Left ventricle myocardium inferior (tissue), 1 donor: ENCODE measurements around the gene HSD11B1L. TPM values are rescaled to one million over a fixed set of nuclear protein-coding genes. Genes with fewer than 3 reads are reported as not detected.

Experiments
- DNase-seq: peaks from one replicate; pipeline ENCODE4 v3.0.0-alpha.2; 2020
- H3K27ac ChIP-seq: fragments of 200-600 bp; replicated peaks from 2 replicates; pipeline ENCODE4 v1.8.0; 2021
- H3K27me3 ChIP-seq: fragments of 200-600 bp; 2 replicates; pipeline ENCODE4 v1.8.0; 2021; ENCODE audit warnings: low read depth
- H3K36me3 ChIP-seq: fragments of 200-600 bp; 2 replicates; pipeline ENCODE4 v1.8.0; 2021
- H3K4me1 ChIP-seq: fragments of 200-600 bp; 2 replicates; pipeline ENCODE4 v1.8.0; 2021
- H3K4me3 ChIP-seq: fragments of 200-600 bp; 2 replicates; pipeline ENCODE4 v1.8.0; 2021; ENCODE audit warnings: mild to moderate bottlenecking, moderate library complexity
- H3K9me3 ChIP-seq: fragments of 200-600 bp; replicated peaks from 2 replicates; pipeline ENCODE4 v1.8.0; 2021
- intact Hi-C: fragments of 100-400 bp; cut with micrococcal nuclease; formaldehyde crosslinking; loops from one replicate; pipeline ENCODE4 v1.11.0; 2022
- total RNA-seq: library from RNA; stranded (reverse); fragmentation: NEBNext Ultra II Directional; extraction: Animal tissue kit (Norgen Biotek cat#: 25700); gene quantifications from one replicate; pipeline ENCODE4 v1.2.1, GENCODE V29; 2021
- TF ChIP-seq, protein P1 (sequence below): fragments of 200-600 bp; IDR thresholded peaks from 2 replicates; pipeline ENCODE4 v1.8.0; 2021; ENCODE audit warnings: antibody characterized with exemption, mild to moderate bottlenecking, borderline replicate concordance
- donor health status: DM: no; HTN: yes; CAD: no; lungs with severe emphysema.

Gene HSD11B1L
- total RNA-seq, 1 donor from 2014 or later = 4.5 TPM

- H3K9me3 ChIP-seq = no peaks in the 10 kb centered on the region
- H3K36me3 ChIP-seq = peaks cover 27% of the 10 kb centered on the region
- intact Hi-C loops = no loop called here
- peaks cover 21% of the 10 kb centered on the region for H3K4me1 ChIP-seq
- no peak overlapping the region for H3K27ac ChIP-seq
- TF ChIP-seq, protein P1, sequence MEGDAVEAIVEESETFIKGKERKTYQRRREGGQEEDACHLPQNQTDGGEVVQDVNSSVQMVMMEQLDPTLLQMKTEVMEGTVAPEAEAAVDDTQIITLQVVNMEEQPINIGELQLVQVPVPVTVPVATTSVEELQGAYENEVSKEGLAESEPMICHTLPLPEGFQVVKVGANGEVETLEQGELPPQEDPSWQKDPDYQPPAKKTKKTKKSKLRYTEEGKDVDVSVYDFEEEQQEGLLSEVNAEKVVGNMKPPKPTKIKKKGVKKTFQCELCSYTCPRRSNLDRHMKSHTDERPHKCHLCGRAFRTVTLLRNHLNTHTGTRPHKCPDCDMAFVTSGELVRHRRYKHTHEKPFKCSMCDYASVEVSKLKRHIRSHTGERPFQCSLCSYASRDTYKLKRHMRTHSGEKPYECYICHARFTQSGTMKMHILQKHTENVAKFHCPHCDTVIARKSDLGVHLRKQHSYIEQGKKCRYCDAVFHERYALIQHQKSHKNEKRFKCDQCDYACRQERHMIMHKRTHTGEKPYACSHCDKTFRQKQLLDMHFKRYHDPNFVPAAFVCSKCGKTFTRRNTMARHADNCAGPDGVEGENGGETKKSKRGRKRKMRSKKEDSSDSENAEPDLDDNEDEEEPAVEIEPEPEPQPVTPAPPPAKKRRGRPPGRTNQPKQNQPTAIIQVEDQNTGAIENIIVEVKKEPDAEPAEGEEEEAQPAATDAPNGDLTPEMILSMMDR = no peak
- no peak for DNase-seq
- no peak overlapping the region for H3K4me3 ChIP-seq
- H3K27me3 ChIP-seq = no peaks in the 10 kb centered on the region
Observed at GRCh38 chr19:5673752-5674151, 7.1 kb upstream of the HSD11B1L start.

- TF ChIP-seq, protein P1 = no peak
- no peaks in the 10 kb centered on the region for H3K9me3 ChIP-seq
- intact Hi-C loops = no loop called here
Observed at GRCh38 chr19:5674714-5675113, 6.1 kb upstream of the HSD11B1L start.

GRCh38 chr19:5676105-5676771, 4.6 kb upstream of the HSD11B1L start:
- Histone ChIP-seq H3K4me3 (no peak overlapping the region), H3K4me1 (peaks cover 43% of the 10 kb centered on the region), H3K9me3 (no peaks in the 10 kb centered on the region), H3K27ac (no peak overlapping the region), H3K27me3 (no peaks in the 10 kb centered on the region), H3K36me3 (peaks cover 13% of the 10 kb centered on the region)
- TF ChIP-seq, protein P1 = no peak
- intact Hi-C loops = no loop called here
- no peak for DNase-seq

More at GRCh38 chr19:5674714-5675113, 6.1 kb upstream of the HSD11B1L start:
- Histone ChIP-seq H3K4me1 (peaks cover 30% of the 10 kb centered on the region), H3K4me3 (no peak overlapping the region), H3K27ac (no peak overlapping the region), H3K36me3 (peaks cover 18% of the 10 kb centered on the region), H3K27me3 (no peaks in the 10 kb centered on the region)
- no peak for DNase-seq

DNA sequence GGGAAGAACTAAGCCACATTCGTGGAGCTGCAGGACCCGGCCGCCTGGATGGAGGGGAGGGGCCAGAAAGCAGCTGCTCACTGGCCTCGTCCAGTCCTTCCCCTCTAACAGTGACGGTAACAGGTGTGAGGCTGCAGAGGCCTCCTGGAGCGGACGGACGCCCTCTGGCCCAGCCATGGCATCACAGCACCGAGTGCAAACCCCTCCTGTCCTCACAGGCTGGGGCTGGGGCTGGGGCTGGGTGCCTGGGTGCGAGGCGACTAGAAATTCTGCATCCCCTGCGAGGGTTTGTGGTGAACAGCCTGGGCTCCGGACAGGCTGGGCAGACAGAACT, 4.1 kb upstream of the HSD11B1L start:
- Histone ChIP-seq H3K27ac (no peak overlapping the region), H3K9me3 (no peaks in the 10 kb centered on the region), H3K36me3 (peaks cover 13% of the 10 kb centered on the region), H3K4me1 (peaks cover 45% of the 10 kb centered on the region), H3K27me3 (no peaks in the 10 kb centered on the region), H3K4me3 (no peak overlapping the region)
- intact Hi-C loops = no loop called here
- DNase-seq = no peak
- TF ChIP-seq, protein P1 = no peak

GRCh38 chr19:5677136-5677535, 3.7 kb upstream of the HSD11B1L start:
- TF ChIP-seq, protein P1 = no peak
- no peak overlapping the region for H3K4me3 ChIP-seq
- peaks cover 45% of the 10 kb centered on the region for H3K4me1 ChIP-seq
- no peaks in the 10 kb centered on the region for H3K27me3 ChIP-seq
- no peaks in the 10 kb centered on the region for H3K9me3 ChIP-seq
- intact Hi-C loops = no loop called here
- no peak for DNase-seq
- H3K27ac ChIP-seq = no peak overlapping the region
- H3K36me3 ChIP-seq = peaks cover 13% of the 10 kb centered on the region

GRCh38 chr19:5677580-5677979, 3.2 kb upstream of the HSD11B1L start:
- intact Hi-C loops = no loop called here
- Histone ChIP-seq H3K9me3 (no peaks in the 10 kb centered on the region), H3K4me3 (no peak overlapping the region), H3K36me3 (peaks cover 13% of the 10 kb centered on the region), H3K4me1 (peaks cover 45% of the 10 kb centered on the region), H3K27ac (no peak overlapping the region), H3K27me3 (no peaks in the 10 kb centered on the region)
- TF ChIP-seq, protein P1 = no peak
- no peak for DNase-seq
